GM04504 (cell line): ENCODE data around the gene RASGRP4.
"Not testable (repeated sequence)": the region's sequence is repeated elsewhere in the genome, so short reads cannot be mapped to it uniquely, and the experiment has no call there.

Experiments
- DNase-seq: peaks from one replicate; pipeline ENCODE4 v3.0.0-alpha.2; 2012; ENCODE audit warnings: low read depth

Gene RASGRP4

GRCh38 chr19:38445362-38445761 is 19.3 kb upstream of the RASGRP4 start:
- no peak for DNase-seq

DNA sequence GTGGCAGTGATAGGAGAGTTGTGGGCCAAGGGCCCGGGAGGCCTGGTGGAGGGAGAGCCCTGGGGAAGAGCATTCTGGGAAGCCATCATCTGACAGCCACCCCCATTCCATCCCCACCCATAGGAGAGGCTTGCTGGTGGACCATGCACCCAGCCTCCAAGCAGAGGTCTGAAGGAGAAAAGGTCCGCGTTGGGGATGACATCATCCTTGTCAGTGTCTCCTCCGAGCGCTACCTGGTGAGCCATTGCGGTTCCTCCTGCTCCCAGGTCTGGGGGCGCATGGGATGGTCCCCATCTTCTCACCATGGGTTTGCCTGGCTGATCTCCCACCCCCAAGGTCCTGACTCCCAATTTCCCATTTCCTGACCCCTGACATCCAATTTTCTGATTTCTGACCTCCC is 18.0 kb upstream of the RASGRP4 start:
- no peak for DNase-seq

- no peak for DNase-seq
These were observed 17.5 kb upstream of the RASGRP4 start for GRCh38 chr19:38443458-38443999.

- no peak for DNase-seq
These were observed 16.7 kb upstream of the RASGRP4 start for GRCh38 chr19:38442736-38443135.

DNA sequence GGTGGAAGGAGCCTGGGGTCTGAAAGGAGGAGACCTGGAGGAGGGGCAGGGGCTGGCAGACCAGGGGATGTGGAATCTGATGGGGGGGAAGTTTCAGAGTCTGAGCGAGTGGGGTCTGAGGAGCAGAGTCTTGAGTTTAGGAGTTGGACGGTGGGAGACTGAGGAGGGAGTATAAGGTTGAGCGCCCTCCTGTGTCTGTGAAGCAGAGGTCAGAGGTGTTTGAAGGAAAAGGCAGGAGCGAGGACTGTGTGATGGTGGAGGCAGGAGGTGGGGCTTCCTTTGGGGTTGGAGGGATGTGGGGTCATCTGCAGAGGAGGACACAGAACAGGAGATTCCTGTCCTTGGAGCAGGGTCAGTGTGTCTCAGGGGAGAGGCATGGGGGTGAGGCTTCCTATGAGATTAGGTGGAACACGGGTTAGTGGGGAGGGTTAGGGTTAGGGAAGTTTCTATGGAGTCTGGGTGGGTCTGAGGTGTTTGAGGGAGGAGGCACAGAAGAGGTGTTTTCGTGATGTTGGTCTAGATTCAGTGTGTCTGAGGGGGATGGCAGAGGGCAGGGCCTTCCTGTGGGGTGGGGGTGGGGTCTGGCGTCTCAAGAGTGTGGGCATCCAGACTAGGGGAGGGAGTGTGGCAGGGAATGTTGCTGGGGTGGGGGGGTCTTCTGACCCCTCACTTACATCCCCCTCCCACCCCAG is 15.8 kb upstream of the RASGRP4 start:
- no peak for DNase-seq

- no peak for DNase-seq
These were observed 14.6 kb upstream of the RASGRP4 start for GRCh38 chr19:38440592-38440991.

- DNase-seq, result no peak
These were observed 11.9 kb upstream of the RASGRP4 start for GRCh38 chr19:38437917-38438316.

- DNase-seq, result no peak
These were observed 11.3 kb upstream of the RASGRP4 start for GRCh38 chr19:38437295-38437694.

DNA sequence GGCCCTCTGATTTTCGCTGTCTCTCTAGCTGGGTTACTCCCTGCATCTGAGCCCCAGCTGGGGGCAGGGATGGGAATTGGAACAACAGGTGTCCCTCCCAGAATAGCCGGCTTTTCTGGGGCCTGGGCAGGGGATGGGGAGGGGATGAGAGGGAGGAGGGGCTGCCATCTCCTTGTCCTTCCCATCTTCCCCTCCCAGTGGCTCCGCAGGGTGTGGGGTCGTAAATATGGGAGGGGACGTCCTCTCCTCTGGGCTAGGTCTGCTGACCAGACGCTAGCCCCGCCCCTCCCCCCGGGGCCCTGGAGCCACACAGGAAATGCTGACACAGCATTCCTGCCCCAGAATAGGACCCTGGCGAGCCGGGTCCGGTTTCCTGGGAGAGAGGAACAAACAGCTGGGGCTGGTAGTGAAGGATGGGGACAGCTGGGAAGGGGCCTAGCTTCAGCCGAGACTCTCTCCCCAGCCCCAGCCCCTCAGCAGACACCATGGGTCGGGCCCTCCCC is 8.6 kb upstream of the RASGRP4 start:
- no peak for DNase-seq

GRCh38 chr19:38433268-38433733 is 7.3 kb upstream of the RASGRP4 start, which contains the start of gene RYR1:
Gene RYR1 (plus strand): TSS chr19:38433691. CDS start chr19:38433830, 139 bp downstream.
- DNase-seq, result no peak

DNA sequence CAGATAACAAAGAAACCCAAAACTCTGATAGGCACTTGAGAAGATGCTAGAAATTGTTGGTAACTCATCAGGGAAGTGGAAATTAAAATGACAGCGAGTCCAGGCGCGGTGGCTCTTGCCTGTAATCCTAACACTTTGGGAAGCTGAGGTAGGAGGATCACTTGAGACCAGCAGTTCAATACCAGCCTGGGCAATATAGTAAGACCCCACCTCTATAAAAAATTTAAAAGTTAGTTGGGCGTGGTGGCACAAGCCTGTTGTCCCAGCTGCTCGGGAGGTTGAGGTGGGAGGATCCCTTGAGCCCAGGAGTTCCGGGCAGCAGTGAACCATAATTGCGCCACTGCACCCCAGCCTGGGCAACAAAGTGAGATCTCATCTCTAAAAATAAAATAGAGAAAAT is 4.9 kb upstream of the RASGRP4 start:
- DNase-seq, result no peak

DNA sequence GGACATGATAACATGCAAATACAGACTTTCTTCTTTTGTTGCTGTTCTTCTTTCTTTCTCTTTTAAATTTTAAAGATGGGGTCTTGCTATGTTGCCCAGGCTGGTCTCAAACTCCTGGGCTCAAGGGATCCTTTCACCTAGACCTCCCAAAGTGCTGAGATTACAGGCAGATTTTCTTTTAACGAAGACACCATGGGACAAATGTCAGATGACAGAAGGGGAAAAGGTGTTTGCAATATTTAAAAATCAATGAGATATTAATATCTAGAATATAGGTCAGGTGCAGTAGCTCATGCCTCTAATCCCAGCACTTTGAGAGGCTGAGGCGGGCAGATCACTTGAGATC is 3.8 kb upstream of the RASGRP4 start:
- no peak for DNase-seq

DNA sequence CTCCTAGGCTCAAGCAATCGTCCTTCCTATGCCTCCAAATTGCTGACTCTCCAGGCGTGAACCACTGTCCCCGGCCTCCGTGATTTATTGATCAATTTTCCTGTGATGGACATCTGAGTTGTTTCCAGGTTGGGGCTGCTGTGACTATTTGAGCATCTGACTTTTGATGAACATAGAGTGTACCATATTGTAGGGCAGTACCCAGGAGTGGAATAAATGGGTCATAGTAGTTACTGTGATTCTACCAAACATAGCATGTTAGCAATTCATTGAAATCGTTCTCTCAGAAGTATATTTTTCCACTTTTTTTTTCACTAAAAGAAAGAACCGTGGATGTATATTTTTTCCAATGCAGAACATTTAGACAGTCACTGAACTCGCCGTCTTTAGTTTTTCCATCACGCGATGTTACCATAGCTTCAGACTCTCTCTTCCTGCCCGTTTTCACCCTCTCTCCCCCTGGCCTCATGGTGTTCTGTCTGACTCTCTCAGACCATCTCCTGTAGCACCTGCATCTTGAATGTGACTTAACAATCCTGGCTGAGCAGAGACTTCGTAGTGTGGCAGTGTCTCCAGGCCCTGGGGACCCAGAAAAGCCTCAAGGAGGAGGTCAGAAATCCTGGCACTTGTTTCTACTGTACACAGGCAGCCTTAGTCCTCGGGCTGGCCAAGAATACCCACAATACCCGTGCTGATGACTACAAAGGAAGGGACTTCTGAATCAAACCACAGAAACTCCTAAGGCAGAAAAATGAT is 3.2 kb upstream of the RASGRP4 start:
- no peak for DNase-seq

- DNase-seq, result not testable (repeated sequence)
These were observed 1.1 kb upstream of the RASGRP4 start for GRCh38 chr19:38427035-38427677.

GRCh38 chr19:38425222-38425809 is 703 bp downstream of the RASGRP4 start:
- no peak for DNase-seq

DNA sequence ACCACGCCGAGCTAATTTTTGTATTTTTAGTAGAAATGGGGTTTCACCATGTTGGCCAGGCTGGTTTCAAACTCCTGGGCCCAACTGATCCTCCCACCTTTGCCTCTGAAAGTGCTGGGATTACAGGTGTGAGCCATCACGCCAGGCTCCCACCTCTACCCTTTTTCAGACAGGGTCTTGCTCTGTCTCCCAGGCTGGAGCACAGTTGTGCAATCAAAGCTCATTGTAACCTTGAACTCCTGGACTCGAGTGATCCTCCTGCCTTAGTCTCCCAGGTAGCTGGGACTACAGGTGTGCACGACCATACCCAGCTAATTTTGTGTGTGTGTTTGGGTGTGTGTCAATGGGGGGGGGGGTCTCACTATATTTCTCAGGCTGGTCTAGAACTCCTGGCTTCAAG is 1.7 kb downstream of the RASGRP4 start:
- DNase-seq, result no peak

DNA sequence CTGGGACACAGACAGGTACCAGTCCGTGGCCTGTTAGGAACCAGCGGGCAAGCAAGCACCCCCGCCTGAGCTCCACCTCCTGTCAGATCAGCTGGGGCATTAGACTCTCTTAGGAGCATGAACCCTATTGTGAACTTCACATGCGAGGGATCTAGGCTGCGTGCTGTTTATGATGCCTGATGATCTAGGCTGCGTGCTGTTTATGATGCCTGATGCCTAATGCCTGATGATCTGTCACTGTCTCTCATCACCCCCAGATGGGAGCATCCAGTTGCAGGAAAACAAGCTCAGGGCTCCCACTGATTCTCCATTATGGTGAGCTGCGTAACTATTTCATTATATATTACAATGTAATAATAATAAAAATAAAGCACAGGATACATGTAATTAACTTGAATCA is 3.6 kb downstream of the RASGRP4 start:
- no peak for DNase-seq

- no peak for DNase-seq
These were observed 4.2 kb downstream of the RASGRP4 start for GRCh38 chr19:38421856-38422255.

- DNase-seq, result no peak
These were observed 5.1 kb downstream of the RASGRP4 start for GRCh38 chr19:38420935-38421334.

GRCh38 chr19:38417544-38418506 is 8.2 kb downstream of the RASGRP4 start:
- no peak for DNase-seq

DNA sequence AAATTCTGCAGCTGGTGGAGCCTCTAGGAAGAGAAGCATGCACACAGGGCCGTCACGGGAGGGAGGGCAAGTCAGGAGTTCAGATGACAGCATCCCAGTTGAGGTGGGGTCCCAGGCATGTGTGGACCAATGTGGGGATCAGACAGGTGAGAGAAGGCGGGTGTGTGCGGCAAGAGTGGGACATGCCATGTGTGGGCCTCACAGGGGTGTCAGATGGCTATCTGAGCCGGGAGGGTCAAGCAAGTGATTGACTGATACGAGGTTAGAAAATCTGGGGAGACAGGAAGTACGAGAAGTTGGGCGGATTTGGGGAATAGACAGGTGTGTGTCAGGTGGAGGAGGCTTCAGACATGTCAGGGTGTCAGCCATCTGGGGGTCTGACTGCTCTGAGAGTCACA is 8.9 kb downstream of the RASGRP4 start:
- no peak for DNase-seq
